HEK293 (cell line): ENCODE results near the gene MYO1D.
"Not testable (repeated sequence)": the region's sequence is repeated elsewhere in the genome, so short reads cannot be mapped to it uniquely, and the experiment has no call there.

Experiments used
- CTCF ChIP-seq: fragments of 450-650 bp; formaldehyde crosslinking; IDR thresholded peaks from 2 replicates; pipeline ENCODE4 v1.5.1; 2016; ENCODE audit warnings: missing biosample characterization, missing genetic modification characterization
- PRDM10 ChIP-seq: fragments of 450-650 bp; formaldehyde crosslinking; IDR thresholded peaks from 2 replicates; pipeline ENCODE4 v1.5.1; 2016; ENCODE audit warnings: missing biosample characterization, missing genetic modification characterization
- REPIN1 ChIP-seq: fragments of 450-650 bp; formaldehyde crosslinking; IDR thresholded peaks from 2 replicates; pipeline ENCODE4 v1.5.1; 2017; ENCODE audit warnings: missing biosample characterization, missing genetic modification characterization, low read depth

- TF ChIP-seq PRDM10, REPIN1, CTCF (tag by site-specific recombination): not testable (repeated sequence)
Observed at GRCh38 chr17:32886951-32887350, 10.0 kb upstream of the MYO1D start.
